ENCODE results near the gene NEK10. TPM values are rescaled to one million over a fixed set of nuclear protein-coding genes. Genes with fewer than 3 reads are reported as not detected.

The NEK10 gene
- total and polyA plus RNA-seq, 2 of the 13 experiments (the other 11 are each of a cell fraction or from before 2014, with no cell fraction given) = 2.8 to 14.2 TPM

DNA sequence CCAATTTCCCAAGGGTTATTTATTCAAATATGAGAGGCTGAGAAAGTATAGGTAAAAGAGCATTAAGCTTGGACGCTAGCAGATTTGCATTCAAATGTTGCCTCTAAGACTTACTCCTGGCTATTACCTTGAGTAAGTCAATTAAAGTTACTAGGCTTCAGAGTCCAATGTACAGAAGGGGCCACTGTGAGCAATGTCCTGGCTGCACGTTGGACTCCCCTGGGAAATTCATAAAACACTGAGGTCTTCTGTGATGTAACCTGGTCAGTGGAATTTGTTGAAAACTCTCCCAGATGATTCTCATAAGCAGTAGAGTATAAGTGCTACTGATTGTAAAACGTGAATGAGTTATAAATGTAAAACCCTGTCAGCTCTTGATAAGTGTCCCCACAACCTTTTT is 295.3 kb downstream of the NEK10 start (continued):
- TF ChIP-seq ZNF724P (CRISPR knock-in tag; IDR thresholded peaks at IDR 0.05; ENCODE audit: borderline replicate concordance) = no peak
- TF ChIP-seq SP4 (CRISPR knock-in tag; IDR thresholded peaks at IDR 0.05) = no peak
- TF ChIP-seq ZNF549 (CRISPR knock-in tag; IDR thresholded peaks at IDR 0.05) = no peak
- TF ChIP-seq, protein P1, sequence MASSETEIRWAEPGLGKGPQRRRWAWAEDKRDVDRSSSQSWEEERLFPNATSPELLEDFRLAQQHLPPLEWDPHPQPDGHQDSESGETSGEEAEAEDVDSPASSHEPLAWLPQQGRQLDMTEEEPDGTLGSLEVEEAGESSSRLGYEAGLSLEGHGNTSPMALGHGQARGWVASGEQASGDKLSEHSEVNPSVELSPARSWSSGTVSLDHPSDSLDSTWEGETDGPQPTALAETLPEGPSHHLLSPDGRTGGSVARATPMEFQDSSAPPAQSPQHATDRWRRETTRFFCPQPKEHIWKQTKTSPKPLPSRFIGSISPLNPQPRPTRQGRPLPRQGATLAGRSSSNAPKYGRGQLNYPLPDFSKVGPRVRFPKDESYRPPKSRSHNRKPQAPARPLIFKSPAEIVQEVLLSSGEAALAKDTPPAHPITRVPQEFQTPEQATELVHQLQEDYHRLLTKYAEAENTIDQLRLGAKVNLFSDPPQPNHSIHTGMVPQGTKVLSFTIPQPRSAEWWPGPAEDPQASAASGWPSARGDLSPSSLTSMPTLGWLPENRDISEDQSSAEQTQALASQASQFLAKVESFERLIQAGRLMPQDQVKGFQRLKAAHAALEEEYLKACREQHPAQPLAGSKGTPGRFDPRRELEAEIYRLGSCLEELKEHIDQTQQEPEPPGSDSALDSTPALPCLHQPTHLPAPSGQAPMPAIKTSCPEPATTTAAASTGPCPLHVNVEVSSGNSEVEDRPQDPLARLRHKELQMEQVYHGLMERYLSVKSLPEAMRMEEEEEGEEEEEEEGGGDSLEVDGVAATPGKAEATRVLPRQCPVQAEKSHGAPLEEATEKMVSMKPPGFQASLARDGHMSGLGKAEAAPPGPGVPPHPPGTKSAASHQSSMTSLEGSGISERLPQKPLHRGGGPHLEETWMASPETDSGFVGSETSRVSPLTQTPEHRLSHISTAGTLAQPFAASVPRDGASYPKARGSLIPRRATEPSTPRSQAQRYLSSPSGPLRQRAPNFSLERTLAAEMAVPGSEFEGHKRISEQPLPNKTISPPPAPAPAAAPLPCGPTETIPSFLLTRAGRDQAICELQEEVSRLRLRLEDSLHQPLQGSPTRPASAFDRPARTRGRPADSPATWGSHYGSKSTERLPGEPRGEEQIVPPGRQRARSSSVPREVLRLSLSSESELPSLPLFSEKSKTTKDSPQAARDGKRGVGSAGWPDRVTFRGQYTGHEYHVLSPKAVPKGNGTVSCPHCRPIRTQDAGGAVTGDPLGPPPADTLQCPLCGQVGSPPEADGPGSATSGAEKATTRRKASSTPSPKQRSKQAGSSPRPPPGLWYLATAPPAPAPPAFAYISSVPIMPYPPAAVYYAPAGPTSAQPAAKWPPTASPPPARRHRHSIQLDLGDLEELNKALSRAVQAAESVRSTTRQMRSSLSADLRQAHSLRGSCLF (CRISPR knock-in tag; IDR thresholded peaks at IDR 0.05; ENCODE audit: borderline replicate concordance) = no peak
- TF ChIP-seq, protein P2, sequence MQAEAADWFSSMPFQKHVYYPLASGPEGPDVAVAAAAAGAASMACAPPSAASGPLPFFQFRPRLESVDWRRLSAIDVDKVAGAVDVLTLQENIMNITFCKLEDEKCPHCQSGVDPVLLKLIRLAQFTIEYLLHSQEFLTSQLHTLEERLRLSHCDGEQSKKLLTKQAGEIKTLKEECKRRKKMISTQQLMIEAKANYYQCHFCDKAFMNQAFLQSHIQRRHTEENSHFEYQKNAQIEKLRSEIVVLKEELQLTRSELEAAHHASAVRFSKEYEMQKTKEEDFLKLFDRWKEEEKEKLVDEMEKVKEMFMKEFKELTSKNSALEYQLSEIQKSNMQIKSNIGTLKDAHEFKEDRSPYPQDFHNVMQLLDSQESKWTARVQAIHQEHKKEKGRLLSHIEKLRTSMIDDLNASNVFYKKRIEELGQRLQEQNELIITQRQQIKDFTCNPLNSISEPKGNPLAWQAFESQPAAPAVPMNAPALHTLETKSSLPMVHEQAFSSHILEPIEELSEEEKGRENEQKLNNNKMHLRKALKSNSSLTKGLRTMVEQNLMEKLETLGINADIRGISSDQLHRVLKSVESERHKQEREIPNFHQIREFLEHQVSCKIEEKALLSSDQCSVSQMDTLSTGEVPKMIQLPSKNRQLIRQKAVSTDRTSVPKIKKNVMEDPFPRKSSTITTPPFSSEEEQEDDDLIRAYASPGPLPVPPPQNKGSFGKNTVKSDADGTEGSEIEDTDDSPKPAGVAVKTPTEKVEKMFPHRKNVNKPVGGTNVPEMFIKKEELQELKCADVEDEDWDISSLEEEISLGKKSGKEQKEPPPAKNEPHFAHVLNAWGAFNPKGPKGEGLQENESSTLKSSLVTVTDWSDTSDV (CRISPR knock-in tag; IDR thresholded peaks at IDR 0.05) = no peak
- no peak for TF ChIP-seq ZNF558 (CRISPR knock-in tag; IDR thresholded peaks at IDR 0.05; ENCODE audit: borderline replicate concordance)
- TF ChIP-seq FOXC1 (CRISPR knock-in tag; IDR thresholded peaks at IDR 0.05; ENCODE audit: borderline replicate concordance) = no peak
- no peak for TF ChIP-seq RXRB (CRISPR knock-in tag; IDR thresholded peaks at IDR 0.05; ENCODE audit: borderline replicate concordance)
- no peak for TF ChIP-seq TBP (CRISPR knock-in tag; IDR thresholded peaks at IDR 0.05)
- TF ChIP-seq JUN (CRISPR knock-in tag; IDR thresholded peaks at IDR 0.05) = no peak
- TF ChIP-seq GATAD2A (CRISPR knock-in tag; IDR thresholded peaks at IDR 0.05) = 0 out of 2 replicates have a peak, but pooled peaks have one; percentile 24
- TF ChIP-seq HNF4A (CRISPR knock-in tag; IDR thresholded peaks at IDR 0.05) = peak; percentile 50; the same call in 1 of the 2 replicates
- TF ChIP-seq HNRNPUL1 (IDR thresholded peaks at IDR 0.05; ENCODE audit: low read depth, low read length) = no peak
- TF ChIP-seq NRL (CRISPR knock-in tag; IDR thresholded peaks at IDR 0.05; ENCODE audit: borderline replicate concordance) = no peak
- TF ChIP-seq SUZ12 (IDR thresholded peaks at IDR 0.05; ENCODE audit: low read depth, low read length) = no peak
- TF ChIP-seq, protein P3, sequence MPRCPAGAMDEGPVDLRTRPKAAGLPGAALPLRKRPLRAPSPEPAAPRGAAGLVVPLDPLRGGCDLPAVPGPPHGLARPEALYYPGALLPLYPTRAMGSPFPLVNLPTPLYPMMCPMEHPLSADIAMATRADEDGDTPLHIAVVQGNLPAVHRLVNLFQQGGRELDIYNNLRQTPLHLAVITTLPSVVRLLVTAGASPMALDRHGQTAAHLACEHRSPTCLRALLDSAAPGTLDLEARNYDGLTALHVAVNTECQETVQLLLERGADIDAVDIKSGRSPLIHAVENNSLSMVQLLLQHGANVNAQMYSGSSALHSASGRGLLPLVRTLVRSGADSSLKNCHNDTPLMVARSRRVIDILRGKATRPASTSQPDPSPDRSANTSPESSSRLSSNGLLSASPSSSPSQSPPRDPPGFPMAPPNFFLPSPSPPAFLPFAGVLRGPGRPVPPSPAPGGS (CRISPR knock-in tag; IDR thresholded peaks at IDR 0.05) = no peak
- no peak for TF ChIP-seq ZNF644 (CRISPR knock-in tag; IDR thresholded peaks at IDR 0.05; ENCODE audit: low read depth)
- TF ChIP-seq, protein P4, sequence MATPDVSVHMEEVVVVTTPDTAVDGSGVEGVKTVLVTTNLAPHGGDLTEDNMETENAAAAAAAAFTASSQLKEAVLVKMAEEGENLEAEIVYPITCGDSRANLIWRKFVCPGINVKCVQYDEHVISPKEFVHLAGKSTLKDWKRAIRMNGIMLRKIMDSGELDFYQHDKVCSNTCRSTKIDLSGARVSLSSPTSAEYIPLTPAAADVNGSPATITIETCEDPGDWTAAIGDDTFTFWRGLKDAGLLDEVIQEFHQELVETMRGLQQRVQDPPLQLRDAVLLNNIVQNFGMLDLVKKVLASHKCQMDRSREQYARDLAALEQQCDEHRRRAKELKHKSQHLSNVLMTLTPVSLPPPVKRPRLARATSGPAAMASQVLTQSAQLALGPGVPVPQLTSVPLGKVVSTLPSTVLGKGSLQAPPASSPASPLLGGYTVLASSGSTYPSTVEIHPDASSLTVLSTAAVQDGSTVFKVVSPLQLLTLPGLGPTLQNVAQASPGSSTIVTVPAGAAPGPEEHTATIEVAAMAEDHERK (CRISPR knock-in tag; IDR thresholded peaks at IDR 0.05; ENCODE audit: low read depth) = no peak
- no peak for TF ChIP-seq ZNF430 (CRISPR knock-in tag; IDR thresholded peaks at IDR 0.05)
- no peak for TF ChIP-seq BRCA1 (CRISPR knock-in tag; IDR thresholded peaks at IDR 0.05)
- no peak for TF ChIP-seq POLR2AphosphoS5 (IDR thresholded peaks at IDR 0.05; ENCODE audit: low read depth, low read length)
- TF ChIP-seq NFKBIZ (CRISPR knock-in tag; IDR thresholded peaks at IDR 0.05) = no peak
- TF ChIP-seq GTF3A (CRISPR knock-in tag; conservative IDR thresholded peaks at IDR 0.05) = no peak

All from HepG2 (cell line).